PFSK-1 (cell line): Measurements from ENCODE around the gene BCAP31.

ENCODE experiments used
- FOXP2 ChIP-seq: optimal IDR thresholded peaks from 2 replicates; pipeline ENCODE3; 2011; ENCODE audit warnings: borderline replicate concordance, control low read depth, inconsistent platforms; ENCODE audit not compliant: insufficient read depth; ENCODE audit errors: extremely low read length, extremely low read depth
- POLR2AphosphoS5 ChIP-seq: IDR thresholded peaks from 2 replicates; pipeline ENCODE4 v1.6.1; 2012; ENCODE audit warnings: low read depth, mild to moderate bottlenecking, control low read depth, low read length, moderate library complexity
- REST ChIP-seq, 2 experiments: IDR thresholded peaks; 2 replicates each; pipeline versions ENCODE4 v1.6.1 to v1.8.0; 2011 to 2012; ENCODE audit warnings: low read depth in 2 of 2, low read length in 2 of 2, control low read depth in 1 of 2, inconsistent platforms in 1 of 2, mild to moderate bottlenecking in 1 of 2, moderate library complexity in 1 of 2; ENCODE audit not compliant: insufficient read depth in 1 of 2
- TAF1 ChIP-seq: IDR thresholded peaks from 2 replicates; pipeline ENCODE4 v1.6.1; 2012; ENCODE audit warnings: low read length, control low read depth, borderline replicate concordance; ENCODE audit not compliant: insufficient read depth

GRCh38 chrX:153665726-153666306 is 58.4 kb downstream of the BCAP31 start:
- no peak for TF ChIP-seq POLR2AphosphoS5
- TF ChIP-seq REST (IDR thresholded peaks at IDR 0.05; ENCODE audit: insufficient read depth in 1 of 2, low read depth in 2 of 2, low read length in 2 of 2), result no peak
- TF ChIP-seq FOXP2, result no peak
- no peak for TF ChIP-seq TAF1
